Endodermal cell (in vitro differentiated cells): Measurements from ENCODE around the gene ZDBF2. TPM values are rescaled to one million over a fixed set of nuclear protein-coding genes. Genes with fewer than 3 reads are reported as not detected.
A peak's percentile ranks its signal among the peaks of the same experiment; 100 is the strongest.

Experiments used
- DNase-seq: peaks from one replicate; pipeline ENCODE4 v3.0.0-alpha.2; 2017
- H3K27ac ChIP-seq: 2 replicates; pipeline ENCODE4 v1.5.1; 2013; ENCODE audit warnings: mild to moderate bottlenecking, low read depth, low read length, moderate library complexity
- H3K27me3 ChIP-seq: 2 replicates; pipeline ENCODE4 v1.6.1; 2013; ENCODE audit warnings: mild to moderate bottlenecking, low read length, moderate library complexity; ENCODE audit not compliant: insufficient read depth, control insufficient read depth, poor library complexity, severe bottlenecking
- H3K36me3 ChIP-seq: 2 replicates; pipeline ENCODE4 v1.7.0; 2013; ENCODE audit warnings: mild to moderate bottlenecking, low read length, moderate library complexity; ENCODE audit not compliant: control insufficient read depth, insufficient read depth
- H3K4me1 ChIP-seq: one replicate; pipeline ENCODE4 v1.7.0; 2013; ENCODE audit warnings: low read length; ENCODE audit not compliant: control insufficient read depth, insufficient read depth
- H3K4me3 ChIP-seq: 2 replicates; pipeline ENCODE4 v1.5.1; 2013; ENCODE audit warnings: mild to moderate bottlenecking, low read length, moderate library complexity
- H3K9ac ChIP-seq: 2 replicates; pipeline ENCODE4 v1.6.1; 2013; ENCODE audit warnings: mild to moderate bottlenecking, low read length, moderate library complexity; ENCODE audit not compliant: poor library complexity, severe bottlenecking; ENCODE audit errors: extremely low read depth
- H3K9me3 ChIP-seq: 2 replicates; pipeline ENCODE4 v1.6.1; 2013; ENCODE audit warnings: mild to moderate bottlenecking, low read length, moderate library complexity; ENCODE audit not compliant: control insufficient read depth
- H3K27ac Mint-ChIP-seq: 2 replicates; pipeline ENCODE4 v1.8.0; 2020; ENCODE audit warnings: mixed read lengths
- H3K27me3 Mint-ChIP-seq: 2 replicates; pipeline ENCODE4 v1.8.0; 2021; ENCODE audit warnings: mild to moderate bottlenecking, mixed read lengths; ENCODE audit not compliant: insufficient read depth
- H3K36me3 Mint-ChIP-seq: 2 replicates; pipeline ENCODE4 v1.8.0; 2020; ENCODE audit warnings: low read depth, mixed read lengths
- H3K4me1 Mint-ChIP-seq: 2 replicates; pipeline ENCODE4 v1.8.0; 2020; ENCODE audit warnings: mixed read lengths
- H3K4me3 Mint-ChIP-seq: 2 replicates; pipeline ENCODE4 v1.8.0; 2020; ENCODE audit warnings: mild to moderate bottlenecking, moderate library complexity, mixed read lengths
- H3K9me3 Mint-ChIP-seq: 2 replicates; pipeline ENCODE4 v1.8.0; 2020; ENCODE audit warnings: mild to moderate bottlenecking, mixed read lengths
- WGBS, 2 experiments: methylation state at CpG; one replicate each; pipeline versions ENCODE4 v1.1.5 to v1.1.7; 2013; ENCODE audit warnings: missing lambda C conversion rate in 2 of 2, mixed read lengths in 1 of 2; ENCODE audit not compliant: insufficient coverage in 1 of 2, insufficient read length in 1 of 2; 5-methylcytosine and 5-hydroxymethylcytosine counted together
- total RNA-seq, 2 donors: library from RNA; stranded (reverse); fragmentation: NEBNext Ultra II Directional in 1 of 2; extraction: Animal tissue kit (Norgen Biotek cat#: 25700) in 1 of 2; gene quantifications; 2 replicates in 1 of 2; 3 replicates in 1 of 2; pipeline ENCODE4 v1.2.1, GENCODE V29; 2021
- TF ChIP-seq, protein P1 (sequence below): fragments of 200-600 bp; sonication (generic); conservative IDR thresholded peaks from 2 replicates; pipeline ENCODE4 v1.5.0; 2021; ENCODE audit warnings: antibody characterized with exemption, mild to moderate bottlenecking

Gene ZDBF2
- total RNA-seq, 2 donors from 2014 or later: 14.1 to 27.0 TPM

DNA sequence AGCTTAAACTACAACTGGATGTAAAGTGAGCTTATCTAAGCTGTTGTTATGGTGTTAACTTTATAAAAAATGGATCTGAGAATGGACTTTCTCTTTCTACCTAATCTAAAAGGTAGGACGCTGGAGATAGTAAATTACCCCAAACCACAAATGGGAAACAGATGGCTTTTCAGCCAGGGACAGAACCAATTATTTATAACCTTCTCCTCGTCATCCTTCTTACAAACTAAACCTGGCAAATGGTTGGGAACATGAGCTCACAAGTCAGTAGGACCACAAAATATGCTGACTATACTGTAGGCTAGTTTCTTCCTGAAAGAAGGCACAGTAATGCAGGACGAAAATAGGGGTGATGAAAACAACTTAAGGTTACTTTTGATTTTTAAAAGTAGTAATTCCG lies 32.7 kb upstream of the ZDBF2 start:
- peaks cover 2% of the 10 kb centered on the region for H3K4me1 Mint-ChIP-seq
- Histone ChIP-seq H3K27me3 (no peaks in the 10 kb centered on the region), H3K36me3 (no peaks in the 10 kb centered on the region), H3K9me3 (no peaks in the 10 kb centered on the region), H3K4me1 (no peaks in the 10 kb centered on the region), H3K4me3 (no peak overlapping the region), H3K27ac (no peak overlapping the region), H3K9ac (no peak overlapping the region)
- no peak for DNase-seq
- 90% methylated on average over 4 of the region's 4 CpGs; no CpG with 5 or more reads in 1 of the 2 experiments for WGBS, 2 experiments
- H3K27me3 Mint-ChIP-seq: no peaks in the 10 kb centered on the region
- no peak overlapping the region for H3K4me3 Mint-ChIP-seq
- H3K9me3 Mint-ChIP-seq: peaks cover 20% of the 10 kb centered on the region
- TF ChIP-seq, protein P1, sequence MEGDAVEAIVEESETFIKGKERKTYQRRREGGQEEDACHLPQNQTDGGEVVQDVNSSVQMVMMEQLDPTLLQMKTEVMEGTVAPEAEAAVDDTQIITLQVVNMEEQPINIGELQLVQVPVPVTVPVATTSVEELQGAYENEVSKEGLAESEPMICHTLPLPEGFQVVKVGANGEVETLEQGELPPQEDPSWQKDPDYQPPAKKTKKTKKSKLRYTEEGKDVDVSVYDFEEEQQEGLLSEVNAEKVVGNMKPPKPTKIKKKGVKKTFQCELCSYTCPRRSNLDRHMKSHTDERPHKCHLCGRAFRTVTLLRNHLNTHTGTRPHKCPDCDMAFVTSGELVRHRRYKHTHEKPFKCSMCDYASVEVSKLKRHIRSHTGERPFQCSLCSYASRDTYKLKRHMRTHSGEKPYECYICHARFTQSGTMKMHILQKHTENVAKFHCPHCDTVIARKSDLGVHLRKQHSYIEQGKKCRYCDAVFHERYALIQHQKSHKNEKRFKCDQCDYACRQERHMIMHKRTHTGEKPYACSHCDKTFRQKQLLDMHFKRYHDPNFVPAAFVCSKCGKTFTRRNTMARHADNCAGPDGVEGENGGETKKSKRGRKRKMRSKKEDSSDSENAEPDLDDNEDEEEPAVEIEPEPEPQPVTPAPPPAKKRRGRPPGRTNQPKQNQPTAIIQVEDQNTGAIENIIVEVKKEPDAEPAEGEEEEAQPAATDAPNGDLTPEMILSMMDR: no peak
- H3K27ac Mint-ChIP-seq: no peak overlapping the region
- no peaks in the 10 kb centered on the region for H3K36me3 Mint-ChIP-seq

DNA sequence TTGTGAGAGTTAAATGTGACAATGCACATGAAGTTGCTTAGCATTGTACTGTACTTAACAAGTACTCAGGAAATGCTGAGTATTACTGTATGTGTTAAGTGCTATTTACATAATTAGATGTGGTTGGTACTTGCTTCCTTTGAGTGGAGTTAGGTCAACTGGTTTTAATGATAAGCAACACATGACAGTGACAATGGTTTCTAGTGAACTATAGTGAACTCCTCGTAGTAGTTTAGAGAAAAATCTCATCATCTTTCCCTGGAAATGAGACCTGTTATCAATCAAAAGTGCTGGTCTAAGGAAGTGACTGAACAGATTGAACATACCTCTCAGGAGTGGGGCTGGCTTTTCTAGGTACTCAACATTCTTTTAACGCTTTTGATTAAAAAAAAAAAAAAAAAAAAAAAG lies 29.2 kb upstream of the ZDBF2 start:
- Mint-ChIP-seq H3K27ac (no peak overlapping the region), H3K36me3 (no peaks in the 10 kb centered on the region), H3K4me1 (peaks cover 2% of the 10 kb centered on the region), H3K4me3 (no peak overlapping the region), H3K9me3 (peaks cover 2% of the 10 kb centered on the region), H3K27me3 (no peaks in the 10 kb centered on the region)
- H3K4me3 ChIP-seq: no peak overlapping the region
- TF ChIP-seq, protein P1: no peak
- no peak for DNase-seq
- no peaks in the 10 kb centered on the region for H3K9me3 ChIP-seq
- H3K27ac ChIP-seq: no peak overlapping the region
- no peaks in the 10 kb centered on the region for H3K36me3 ChIP-seq
- no peak overlapping the region for H3K9ac ChIP-seq
- H3K27me3 ChIP-seq: no peaks in the 10 kb centered on the region
- H3K4me1 ChIP-seq: no peaks in the 10 kb centered on the region
- 95 to 100% methylated on average over 2 of the region's 2 CpGs for WGBS, 2 experiments

DNA sequence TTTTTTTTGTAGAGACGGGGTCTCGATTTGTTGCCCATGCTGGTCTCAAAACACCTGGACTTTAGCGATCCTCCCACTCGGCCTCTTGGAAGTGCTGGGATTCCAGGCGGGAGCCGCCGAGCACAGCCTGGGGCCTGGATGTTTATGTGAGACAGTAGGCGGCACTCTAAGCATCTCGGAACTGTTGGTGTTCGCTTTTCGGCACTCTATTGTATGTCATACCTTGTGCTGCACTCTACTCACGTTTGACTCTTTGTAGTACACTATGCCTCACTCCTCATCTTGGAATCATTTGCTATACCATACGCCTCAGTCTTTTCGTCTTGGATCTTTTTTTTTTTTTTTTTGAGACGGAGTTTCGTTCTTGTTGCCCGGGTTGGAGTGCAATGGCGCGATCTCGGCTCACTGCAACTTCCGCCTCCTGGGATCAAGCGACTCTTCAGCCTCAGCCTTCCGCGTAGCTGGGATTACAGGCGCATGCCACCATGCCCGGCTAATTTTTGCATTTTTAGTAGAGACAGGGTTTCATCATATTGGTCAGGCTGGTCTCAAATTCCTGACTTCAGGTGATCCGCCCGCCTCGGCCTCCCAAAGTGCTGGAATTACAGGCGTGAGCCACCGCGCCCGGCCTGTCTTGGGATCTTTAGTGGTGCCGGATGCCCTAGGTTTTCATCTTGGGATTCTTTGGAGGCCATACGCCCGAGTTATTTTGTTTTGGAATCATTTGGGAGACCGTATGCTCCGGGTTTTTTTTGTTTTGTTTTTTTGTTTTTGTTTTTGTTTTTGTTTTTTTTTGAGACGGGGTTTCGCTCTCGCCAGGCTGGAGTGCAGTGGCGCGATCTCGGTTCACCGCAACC lies 24.2 kb upstream of the ZDBF2 start:
- Histone ChIP-seq H3K27me3 (no peaks in the 10 kb centered on the region), H3K27ac (no peak overlapping the region), H3K4me1 (no peaks in the 10 kb centered on the region), H3K9me3 (no peaks in the 10 kb centered on the region), H3K36me3 (no peaks in the 10 kb centered on the region), H3K4me3 (no peak overlapping the region), H3K9ac (no peak overlapping the region)
- Mint-ChIP-seq H3K4me1 (peaks cover 6% of the 10 kb centered on the region), H3K27me3 (peaks cover 4% of the 10 kb centered on the region), H3K9me3 (peaks cover 9% of the 10 kb centered on the region), H3K36me3 (no peaks in the 10 kb centered on the region), H3K27ac (no peak overlapping the region), H3K4me3 (no peak overlapping the region)
- 93 to 94% methylated on average over 22 to 43 of the region's 45 CpGs for WGBS, 2 experiments
- DNase-seq: peak; percentile 78
- TF ChIP-seq, protein P1: no peak
